BLaER1 treated with 17β-estradiol and CSF1 and Interleukin-3, amounts not matched to agents 10 nM and 100 nM (cell line): Measurements from ENCODE around the gene PITX1.

ENCODE experiments used
- H3K27ac ChIP-seq, 11 experiments: shearing (Covaris generic); formaldehyde crosslinking; 2 replicates each; pipeline ENCODE4 v1.8.1; 2022
- H3K27me3 ChIP-seq, 11 experiments: shearing (Covaris generic); formaldehyde crosslinking; 2 replicates each; pipeline ENCODE4 v1.8.1; 2022
- H3K36me3 ChIP-seq, 11 experiments: shearing (Covaris generic); formaldehyde crosslinking; 2 replicates each; pipeline ENCODE4 v1.8.1; 2022
- H3K4me1 ChIP-seq, 10 experiments: shearing (Covaris generic); formaldehyde crosslinking; 2 replicates each; pipeline ENCODE4 v1.8.1; 2022
- H3K4me2 ChIP-seq, 11 experiments: shearing (Covaris generic); formaldehyde crosslinking; 2 replicates each; pipeline ENCODE4 v1.8.1; 2022
- H3K4me3 ChIP-seq, 10 experiments: shearing (Covaris generic); formaldehyde crosslinking; 2 replicates each; pipeline ENCODE4 v1.8.1; 2022
- H3K9ac ChIP-seq, 11 experiments: shearing (Covaris generic); formaldehyde crosslinking; 2 replicates each; pipeline ENCODE4 v1.8.1; 2022
- H3K9me3 ChIP-seq, 11 experiments: shearing (Covaris generic); formaldehyde crosslinking; replicated peaks in 1 of 11; 2 replicates each; pipeline ENCODE4 v1.8.1; 2022
- H4K20me1 ChIP-seq, 11 experiments: shearing (Covaris generic); formaldehyde crosslinking; 2 replicates each; pipeline ENCODE4 v1.8.1; 2022
- Cebpa-rat ChIP-seq, 11 experiments: shearing (Covaris generic); IDR thresholded peaks; 2 replicates each; pipeline ENCODE4 v1.8.1; 2022

The PITX1 gene

DNA sequence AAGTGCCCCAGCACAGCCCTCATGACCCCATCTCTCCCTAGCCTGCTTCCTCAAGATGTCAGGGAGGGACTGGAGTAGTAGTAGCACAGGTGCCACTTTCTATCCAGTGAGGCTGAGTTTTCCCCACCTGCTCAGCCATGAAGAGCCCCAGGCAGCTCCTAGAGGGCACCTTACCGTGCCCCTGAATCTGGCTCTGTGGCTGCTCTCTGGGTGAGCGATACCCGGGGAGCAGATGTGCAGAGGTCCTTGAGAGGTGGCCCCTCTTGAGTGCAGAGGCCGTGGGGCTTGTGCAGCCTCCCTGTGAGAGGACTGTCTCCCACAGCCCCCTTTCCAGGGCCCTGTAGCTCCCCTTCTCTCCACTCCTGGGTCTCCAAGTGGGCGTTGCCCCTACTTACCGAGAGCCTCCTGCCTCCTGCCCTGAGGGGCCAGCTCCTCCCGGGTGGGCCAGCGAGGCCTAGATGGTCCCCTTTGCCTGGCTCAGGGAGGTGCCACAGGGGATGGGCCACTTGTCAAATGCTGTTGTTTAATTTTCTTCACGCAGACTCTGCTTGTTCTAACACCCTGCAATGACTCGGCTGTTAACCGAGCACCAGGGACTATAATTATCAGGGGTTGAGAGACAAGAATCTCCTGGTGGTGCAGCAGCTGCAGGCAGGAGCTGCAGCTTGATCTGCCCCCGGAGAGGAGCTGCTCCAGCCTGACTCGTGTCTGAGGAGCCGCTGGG, 29.6 kb upstream of the PITX1 start:
- H3K9ac ChIP-seq = no peak overlapping the region

DNA sequence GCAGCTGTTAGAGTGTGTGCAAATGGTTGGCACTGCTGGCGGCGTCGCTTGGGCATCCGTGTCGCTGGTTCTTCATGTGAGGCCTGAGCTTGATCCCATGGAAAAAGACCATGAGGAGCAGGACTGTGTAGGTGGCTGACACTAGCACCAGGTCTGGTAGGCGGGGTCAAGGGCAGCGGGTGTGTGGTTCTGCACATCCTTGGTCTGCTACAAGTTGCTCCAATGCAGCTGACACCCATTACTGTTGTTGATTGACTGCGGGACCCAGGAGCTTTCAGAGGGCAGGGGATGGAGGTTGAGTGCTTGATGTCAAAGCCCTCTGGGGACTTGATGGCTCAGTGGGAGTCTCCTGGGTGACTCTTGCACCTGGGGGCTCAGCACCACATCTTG, 29.0 kb upstream of the PITX1 start:
- no peak for TF ChIP-seq Cebpa-rat (IDR thresholded peaks at IDR 0.05)
- Histone ChIP-seq H4K20me1 (no peaks in the 10 kb centered on the region; a peak in 2 of 22 replicates), H3K4me3 (no peak overlapping the region), H3K27ac (no peak overlapping the region), H3K27me3 (no peaks in the 10 kb centered on the region), H3K4me1 (no peaks in the 10 kb centered on the region), H3K36me3 (no peaks in the 10 kb centered on the region), H3K4me2 (no peak overlapping the region), H3K9me3 (no peaks in the 10 kb centered on the region), H3K9ac (no peak overlapping the region)

More for the DNA sequence above, 29.6 kb upstream of the PITX1 start:
- Histone ChIP-seq H3K27me3 (no peaks in the 10 kb centered on the region), H3K36me3 (no peaks in the 10 kb centered on the region), H3K9me3 (no peaks in the 10 kb centered on the region), H4K20me1 (no peaks in the 10 kb centered on the region; a peak in 1 of 22 replicates), H3K4me2 (no peak overlapping the region), H3K27ac (no peak overlapping the region), H3K4me1 (no peaks in the 10 kb centered on the region), H3K4me3 (no peak overlapping the region)
- no peak for TF ChIP-seq Cebpa-rat (IDR thresholded peaks at IDR 0.05)

- H3K4me1 ChIP-seq = no peaks in the 10 kb centered on the region
- H3K4me2 ChIP-seq = no peak overlapping the region
- no peak overlapping the region for H3K27ac ChIP-seq
- H3K27me3 ChIP-seq = no peaks in the 10 kb centered on the region
- no peak overlapping the region for H3K4me3 ChIP-seq
- H3K36me3 ChIP-seq = no peaks in the 10 kb centered on the region
- H4K20me1 ChIP-seq = no peaks in the 10 kb centered on the region; a peak in 2 of 22 replicates
- no peak overlapping the region for H3K9ac ChIP-seq
- H3K9me3 ChIP-seq = no peaks in the 10 kb centered on the region
- no peak for TF ChIP-seq Cebpa-rat (IDR thresholded peaks at IDR 0.05)
Observed at GRCh38 chr5:135062216-135063055, 28.4 kb upstream of the PITX1 start.

DNA sequence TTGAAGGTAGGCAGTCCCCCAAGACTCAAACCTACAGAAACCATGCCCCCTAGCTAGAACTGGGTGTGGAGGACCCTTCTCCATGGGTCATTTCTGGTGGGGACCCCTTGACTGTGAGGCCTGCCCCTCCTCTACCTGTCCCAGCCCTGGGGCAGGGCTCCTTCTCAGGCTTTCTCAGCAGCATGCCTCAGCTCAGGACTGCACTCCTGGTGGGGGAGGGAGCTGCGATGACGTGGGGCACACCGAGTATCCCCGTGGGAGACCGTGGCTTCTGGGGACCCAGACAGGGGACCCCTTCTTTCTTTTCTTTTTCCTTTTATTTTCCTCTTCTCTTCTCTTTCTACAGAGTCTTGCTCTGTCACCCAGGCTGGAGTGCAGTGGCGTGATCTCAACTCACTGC, 27.0 kb upstream of the PITX1 start:
- H3K9ac ChIP-seq = no peak overlapping the region
- no peak overlapping the region for H3K4me2 ChIP-seq
- TF ChIP-seq Cebpa-rat (IDR thresholded peaks at IDR 0.05) = no peak
- no peaks in the 10 kb centered on the region for H3K9me3 ChIP-seq
- no peaks in the 10 kb centered on the region for H3K36me3 ChIP-seq
- H3K4me1 ChIP-seq = no peaks in the 10 kb centered on the region
- H3K27ac ChIP-seq = no peak overlapping the region
- H3K4me3 ChIP-seq = no peak overlapping the region
- H4K20me1 ChIP-seq = no peaks in the 10 kb centered on the region; a peak in 2 of 22 replicates
- H3K27me3 ChIP-seq = no peaks in the 10 kb centered on the region

DNA sequence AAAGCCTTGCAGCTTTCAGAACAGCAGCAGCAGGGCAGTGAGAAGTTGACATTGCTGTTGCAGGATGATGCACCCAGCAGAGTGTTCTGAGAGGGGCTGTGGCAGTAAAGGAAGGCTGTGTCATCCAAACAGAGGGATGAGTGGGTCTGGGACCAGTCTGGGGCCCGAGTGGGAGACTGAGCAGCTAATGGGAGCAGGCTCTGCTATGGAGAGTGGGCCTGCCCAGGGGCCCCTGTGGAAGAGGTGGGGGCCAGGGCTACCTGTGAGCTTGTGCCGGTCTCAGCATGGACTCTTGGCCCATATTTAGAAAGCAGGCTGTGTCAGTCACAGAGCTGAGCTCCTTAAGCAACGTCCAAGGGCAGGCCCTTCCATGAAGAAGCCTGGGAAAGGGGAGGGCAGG, 26.0 kb upstream of the PITX1 start:
- Histone ChIP-seq H3K27ac (no peak overlapping the region), H3K4me3 (no peak overlapping the region), H3K9me3 (no peaks in the 10 kb centered on the region), H3K36me3 (no peaks in the 10 kb centered on the region), H3K4me2 (no peak overlapping the region), H3K27me3 (no peaks in the 10 kb centered on the region), H4K20me1 (no peaks in the 10 kb centered on the region; a peak in 2 of 22 replicates), H3K9ac (no peak overlapping the region), H3K4me1 (no peaks in the 10 kb centered on the region)
- TF ChIP-seq Cebpa-rat (IDR thresholded peaks at IDR 0.05) = no peak

GRCh38 chr5:135059000-135059923, 25.2 kb upstream of the PITX1 start:
- no peak overlapping the region for H3K4me3 ChIP-seq
- H3K36me3 ChIP-seq = no peaks in the 10 kb centered on the region
- no peak overlapping the region for H3K27ac ChIP-seq
- no peak overlapping the region for H3K4me2 ChIP-seq
- no peak overlapping the region for H3K9ac ChIP-seq
- H3K9me3 ChIP-seq = no peaks in the 10 kb centered on the region
- H4K20me1 ChIP-seq = no peaks in the 10 kb centered on the region; a peak in 2 of 22 replicates
- TF ChIP-seq Cebpa-rat (IDR thresholded peaks at IDR 0.05) = no peak
- H3K27me3 ChIP-seq = no peaks in the 10 kb centered on the region
- H3K4me1 ChIP-seq = peaks cover 0 to 2% (median 0%) of the 10 kb centered on the region in 10 experiments; a peak in 4 of 20 replicates

GRCh38 chr5:135058331-135058732, 24.3 kb upstream of the PITX1 start:
- H3K4me3 ChIP-seq = no peak overlapping the region
- H3K27ac ChIP-seq = no peak overlapping the region
- peaks cover 0 to 12% (median 8%) of the 10 kb centered on the region in 10 experiments; a peak in 17 of 20 replicates for H3K4me1 ChIP-seq
- H4K20me1 ChIP-seq = no peaks in the 10 kb centered on the region; a peak in 2 of 22 replicates
- H3K9me3 ChIP-seq = no peaks in the 10 kb centered on the region
- TF ChIP-seq Cebpa-rat (IDR thresholded peaks at IDR 0.05) = no peak
- H3K4me2 ChIP-seq = no peak overlapping the region
- H3K27me3 ChIP-seq = no peaks in the 10 kb centered on the region
- no peaks in the 10 kb centered on the region for H3K36me3 ChIP-seq
- no peak overlapping the region for H3K9ac ChIP-seq

DNA sequence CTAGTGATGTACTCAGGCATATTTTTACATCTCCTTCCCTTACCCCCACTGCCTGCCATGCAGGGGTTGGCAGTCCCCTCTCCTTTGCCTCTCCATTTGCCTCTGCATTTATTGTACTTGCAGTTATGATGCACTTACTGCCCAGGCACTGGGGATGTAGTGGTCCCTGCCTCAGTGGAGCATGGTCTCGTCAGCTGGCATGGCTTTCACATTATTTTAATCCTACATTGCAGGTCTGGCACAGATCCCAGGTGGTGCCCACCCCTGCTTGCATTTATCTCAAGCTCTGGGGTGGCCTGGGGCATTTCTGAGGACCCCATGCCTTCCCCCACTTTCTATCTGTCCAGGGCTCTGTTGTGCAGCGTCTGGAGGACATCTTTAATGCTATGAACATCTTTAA, 23.2 kb upstream of the PITX1 start:
- TF ChIP-seq Cebpa-rat (IDR thresholded peaks at IDR 0.05) = no peak
- no peak overlapping the region for H3K27ac ChIP-seq
- peaks cover 0 to 21% (median 17%) of the 10 kb centered on the region in 10 experiments; a peak in 17 of 20 replicates for H3K4me1 ChIP-seq
- H3K4me2 ChIP-seq = no peak overlapping the region
- no peak overlapping the region for H3K4me3 ChIP-seq
- H3K9ac ChIP-seq = no peak overlapping the region
- H3K27me3 ChIP-seq = no peaks in the 10 kb centered on the region
- no peaks in the 10 kb centered on the region; a peak in 1 of 22 replicates for H4K20me1 ChIP-seq
- H3K9me3 ChIP-seq = no peaks in the 10 kb centered on the region
- no peaks in the 10 kb centered on the region for H3K36me3 ChIP-seq
